NCI-H2227 (cell line): ENCODE results near the gene CCNQ.

Experiments
- DNase-seq: peaks from one replicate; lab custom pipeline; 2025; ENCODE audit not compliant: unreplicated experiment; lab: John Stamatoyannopoulos, UW

CCNQ gene

DNA sequence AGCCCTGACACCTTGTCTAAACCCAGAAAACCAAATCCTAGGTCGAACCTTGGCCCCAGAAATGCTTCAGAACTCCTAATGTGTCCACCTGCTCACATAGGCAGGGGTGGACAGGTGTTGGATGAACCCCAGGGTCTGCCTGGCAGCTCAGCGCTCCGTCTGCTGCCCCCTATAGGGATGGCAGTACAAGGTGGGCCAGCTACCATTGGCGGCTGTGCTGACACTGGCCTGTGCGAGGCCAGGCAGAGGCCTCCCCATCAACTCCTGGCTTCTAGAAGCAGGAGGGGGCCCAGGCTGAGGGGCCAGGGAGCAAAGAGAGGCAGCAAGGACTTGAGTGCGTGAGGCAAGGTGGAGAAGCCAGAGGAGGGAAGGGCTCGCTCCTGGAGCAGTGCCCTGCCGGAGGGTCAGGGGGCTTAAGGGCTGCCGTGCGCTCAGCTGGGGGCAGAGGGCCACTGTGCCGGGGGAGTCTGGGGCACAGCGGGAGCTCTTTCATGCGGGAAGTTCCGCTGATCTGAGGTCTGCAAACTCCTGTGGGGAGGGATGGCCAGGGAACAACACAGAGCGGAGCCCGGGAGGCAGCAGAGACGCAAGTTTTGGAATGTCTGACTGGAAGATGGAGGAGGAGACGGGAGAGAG lies 20.6 kb downstream of the CCNQ start:
- DNase-seq: no peak

DNA sequence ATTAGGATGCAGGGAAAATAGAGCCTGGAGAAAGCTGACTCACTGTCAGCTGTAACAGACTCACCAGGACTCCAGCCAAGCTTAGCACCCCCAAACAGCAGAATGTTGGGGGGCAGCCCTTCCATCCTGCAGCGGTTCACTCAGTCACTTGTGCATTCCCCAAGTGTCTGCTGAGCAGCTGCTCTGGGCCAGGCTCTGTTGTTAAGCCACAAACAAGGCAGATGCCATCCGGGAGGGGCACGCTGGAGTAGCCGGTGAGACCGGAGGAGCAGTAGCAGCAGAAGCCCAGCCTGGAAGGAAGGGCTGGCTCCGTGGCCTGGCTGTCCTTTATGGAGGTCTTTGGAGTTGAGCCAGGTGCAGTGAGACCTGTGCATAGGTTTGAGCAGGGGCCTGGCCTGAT lies 22.0 kb downstream of the CCNQ start:
- no peak for DNase-seq

DNA sequence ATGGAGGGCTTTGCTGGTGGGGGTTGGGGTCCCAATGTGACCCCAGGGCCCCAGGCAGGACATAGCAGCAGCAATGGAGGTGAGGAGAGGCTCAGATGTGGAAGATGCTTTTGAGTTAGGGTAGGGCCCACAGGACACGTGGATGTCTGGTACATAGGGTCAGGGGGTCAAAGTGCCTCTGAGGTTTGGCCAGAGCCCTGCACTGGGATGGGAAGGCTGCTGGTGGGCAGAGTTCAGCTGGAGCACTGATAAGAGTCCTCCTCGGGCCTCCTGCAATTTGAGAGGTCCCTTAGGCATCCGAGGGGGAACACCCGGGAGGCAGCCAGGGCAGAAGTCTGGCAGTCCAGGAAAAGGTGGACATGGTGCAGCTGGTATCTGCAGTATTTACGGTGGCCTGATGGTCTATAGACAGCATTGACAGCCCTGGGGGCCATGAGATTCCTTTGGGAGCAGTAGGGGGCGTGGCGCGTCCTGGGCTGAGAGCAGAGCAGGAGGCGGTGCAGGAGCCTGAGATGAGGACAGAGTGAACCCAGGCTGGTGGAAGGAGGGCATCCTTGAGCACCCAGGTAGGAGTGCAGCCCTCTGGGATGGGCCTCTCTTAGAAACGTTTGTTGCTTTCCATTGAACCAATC lies 22.6 kb downstream of the CCNQ start:
- DNase-seq: no peak

DNA sequence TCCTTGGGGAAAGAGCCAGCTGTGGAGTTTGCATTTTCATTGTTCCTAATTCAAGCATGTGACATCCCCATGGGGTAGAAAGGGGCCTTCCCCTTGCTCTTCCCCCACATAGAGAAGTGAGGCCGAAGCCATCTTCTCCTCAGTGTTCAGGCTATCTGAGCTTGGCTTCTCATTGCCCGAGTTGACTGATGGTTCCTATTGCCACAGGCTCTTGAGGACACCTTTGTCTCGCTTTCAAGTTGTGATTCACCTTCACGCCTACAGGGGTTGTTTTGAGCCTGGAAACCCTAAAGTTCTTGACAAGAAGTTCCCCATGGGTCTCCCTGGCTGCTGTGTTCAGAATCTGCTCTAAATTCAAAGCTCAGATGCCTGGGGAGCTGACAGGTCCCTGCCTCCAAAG lies 25.0 kb downstream of the CCNQ start:
- no peak for DNase-seq

DNA sequence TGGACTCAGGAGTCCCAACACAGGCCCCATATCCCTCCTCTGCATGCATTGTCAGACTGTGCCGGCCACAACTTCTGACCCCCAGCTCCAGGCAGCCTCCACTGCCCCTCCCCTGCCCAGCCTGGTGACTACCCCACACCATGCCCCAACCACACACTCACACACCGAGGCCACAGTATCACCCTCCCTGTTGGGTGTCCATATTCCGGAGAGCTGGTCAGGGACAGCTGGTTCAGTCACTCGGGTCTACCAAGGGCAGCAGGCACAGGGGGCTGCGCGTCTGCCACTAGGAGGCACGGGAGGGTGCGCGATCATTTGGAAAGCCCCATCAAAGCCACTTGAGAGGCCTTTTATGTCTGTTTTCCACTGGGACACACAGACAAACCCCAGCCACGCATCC lies 26.3 kb downstream of the CCNQ start:
- no peak for DNase-seq

DNA sequence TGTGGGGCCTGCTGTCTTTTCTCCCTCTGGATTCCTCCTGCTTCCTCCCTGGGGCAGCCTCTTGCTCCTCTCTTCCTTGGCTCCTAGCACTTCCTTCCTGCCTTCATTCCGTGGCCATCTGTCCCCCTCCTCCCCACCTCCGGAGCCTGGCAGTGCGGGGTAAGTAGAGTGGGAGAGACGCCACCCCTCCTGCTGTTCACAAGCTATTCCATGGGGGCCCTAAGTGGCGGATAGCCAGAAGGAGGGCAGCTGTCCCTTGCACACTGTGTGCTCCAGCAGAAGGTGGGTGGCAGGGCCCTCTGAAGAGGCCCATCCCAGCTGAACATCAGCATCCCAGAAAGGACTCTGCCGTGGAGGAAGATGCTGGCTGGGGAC lies 27.4 kb downstream of the CCNQ start:
- DNase-seq: no peak

DNA sequence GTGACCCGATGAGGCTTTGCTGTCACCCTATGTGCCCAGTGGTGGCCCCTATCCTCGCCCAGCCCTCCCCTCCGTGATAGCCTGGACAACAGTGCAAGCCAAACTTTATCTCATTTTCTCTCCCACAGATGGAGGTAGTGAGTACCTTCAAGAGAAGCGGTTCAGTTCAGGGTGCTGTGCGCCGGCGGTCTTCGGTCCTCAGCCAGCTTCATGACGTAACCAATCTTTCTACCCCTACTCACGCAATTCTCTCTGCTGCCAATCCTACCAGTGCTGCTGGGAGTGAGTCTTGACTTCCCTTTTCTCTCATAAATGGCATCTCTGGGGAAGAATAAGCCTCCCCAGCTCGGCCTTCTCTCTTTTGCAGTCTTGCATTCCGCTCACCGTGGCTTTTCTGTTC lies 29.5 kb downstream of the CCNQ start:
- DNase-seq: no peak

DNA sequence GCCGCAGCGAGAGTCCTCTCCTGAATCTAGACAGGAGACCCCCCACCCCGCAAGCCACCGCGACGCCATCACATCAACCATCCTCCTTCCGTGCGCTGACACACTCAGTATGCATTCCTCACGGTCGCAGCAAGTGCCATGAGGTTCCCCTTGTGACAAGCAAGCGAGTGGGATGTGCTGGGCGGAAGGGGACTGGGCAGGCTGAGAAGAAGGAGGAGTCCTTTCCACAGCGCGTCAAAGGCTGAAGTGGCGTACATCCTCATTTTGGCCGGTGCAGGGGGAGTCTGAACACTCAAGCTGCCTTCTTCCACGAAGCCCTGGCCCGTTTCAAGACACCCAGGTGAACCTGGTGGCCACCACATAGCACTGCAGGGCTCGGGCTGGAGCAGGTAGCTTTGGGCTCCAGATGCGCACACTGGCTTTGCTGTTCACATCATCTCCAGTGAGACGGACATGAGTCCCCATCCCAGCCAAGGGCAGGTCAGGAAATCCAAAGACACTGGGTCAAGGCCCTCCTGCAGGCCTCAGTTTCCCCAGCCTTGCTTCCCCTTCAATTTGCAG lies 30.4 kb downstream of the CCNQ start:
- DNase-seq: no peak

DNA sequence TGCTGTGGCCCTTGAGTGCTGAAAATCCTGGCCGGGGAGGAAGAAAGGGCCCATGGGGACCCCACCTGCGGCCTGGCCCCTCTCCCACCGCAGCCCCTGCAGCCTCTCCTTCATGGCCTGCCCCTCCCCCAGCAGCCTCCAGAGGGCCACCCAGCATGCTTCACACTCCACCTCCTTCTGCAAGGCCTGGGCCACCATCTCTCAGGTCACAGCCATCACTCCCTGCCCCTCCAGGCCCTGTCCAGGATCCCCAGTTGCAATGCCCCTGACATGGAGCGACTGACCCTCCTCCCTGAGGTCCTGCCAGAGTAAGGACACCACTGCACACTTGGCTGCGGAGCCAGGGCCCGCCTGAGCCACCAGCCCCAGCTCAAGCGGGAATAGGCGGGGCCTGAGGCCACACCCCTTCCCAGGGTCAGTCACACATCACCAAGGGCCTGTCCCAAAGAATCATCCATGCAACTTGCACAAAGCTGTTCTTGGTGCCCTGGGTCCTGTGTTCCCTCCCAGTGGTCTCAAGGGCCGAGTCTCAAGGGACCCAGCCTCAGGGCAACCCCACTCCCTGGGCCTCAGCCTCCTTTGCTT lies 32.9 kb downstream of the CCNQ start:
- no peak for DNase-seq

DNA sequence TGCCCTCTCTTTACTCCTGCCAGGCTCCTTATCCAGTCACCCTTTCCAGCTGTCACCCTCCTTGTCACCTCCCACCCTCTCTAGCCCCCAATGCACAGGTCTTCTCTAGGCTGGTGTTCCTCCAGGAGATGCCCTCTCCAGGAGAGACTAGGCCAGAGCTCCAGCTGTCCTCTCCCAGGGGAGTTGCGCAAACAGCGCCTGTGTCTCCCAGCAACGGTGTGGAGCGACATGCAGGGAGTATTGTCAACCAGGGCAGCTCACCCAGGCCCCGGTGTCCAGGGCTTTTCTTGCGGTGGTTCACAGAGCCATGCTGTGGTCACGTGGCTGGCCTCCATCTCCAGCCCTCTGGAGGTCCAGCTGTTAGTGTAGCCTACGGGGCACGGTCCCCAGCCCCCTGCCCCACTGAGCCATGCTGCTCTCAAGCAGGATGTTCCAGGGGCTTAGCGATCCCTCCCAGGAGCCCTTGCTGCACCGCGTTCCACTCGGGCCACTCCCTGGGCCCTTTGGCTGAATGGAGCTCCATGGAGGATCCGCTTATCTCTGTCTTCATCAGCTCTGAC lies 34.8 kb downstream of the CCNQ start:
- DNase-seq: no peak

DNA sequence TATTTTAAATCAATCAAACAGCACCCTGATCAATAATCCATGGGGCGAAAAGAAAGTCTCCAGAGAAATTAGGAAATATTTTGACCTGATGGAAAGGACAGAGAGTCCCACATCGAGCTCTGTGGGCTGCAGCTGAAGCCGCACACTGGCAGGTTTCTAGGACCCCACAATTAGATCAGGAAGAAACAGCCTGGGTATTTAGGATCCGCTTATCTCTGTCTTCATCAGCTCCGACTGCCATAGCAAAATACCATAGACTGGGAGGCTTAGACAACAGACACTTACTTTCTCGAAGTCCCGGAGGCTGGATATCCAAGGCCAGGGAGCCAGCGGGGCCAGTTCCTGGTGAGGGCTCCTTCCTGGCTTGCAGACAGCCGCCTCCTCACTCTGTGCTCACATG lies 36.4 kb downstream of the CCNQ start:
- no peak for DNase-seq

DNA sequence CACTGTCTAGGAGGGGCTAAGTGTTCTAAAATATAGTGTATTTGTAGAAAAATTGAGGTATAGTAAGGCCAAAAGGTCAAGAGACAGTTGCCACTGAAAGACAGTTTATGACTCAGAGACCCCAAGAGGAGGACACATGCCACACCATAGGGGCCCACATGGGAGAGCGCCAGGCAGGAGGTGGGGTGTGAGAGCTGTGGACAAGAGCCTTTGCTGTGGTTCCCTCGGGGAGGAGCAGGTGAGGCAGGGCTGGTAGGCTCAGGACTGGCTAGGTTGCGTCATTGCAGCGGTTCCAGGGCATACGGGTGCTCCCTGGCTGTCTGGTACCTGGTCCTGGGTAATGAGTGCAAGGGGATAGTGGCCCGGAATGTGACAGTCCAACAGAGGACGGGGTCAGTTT lies 37.6 kb downstream of the CCNQ start:
- no peak for DNase-seq

DNA sequence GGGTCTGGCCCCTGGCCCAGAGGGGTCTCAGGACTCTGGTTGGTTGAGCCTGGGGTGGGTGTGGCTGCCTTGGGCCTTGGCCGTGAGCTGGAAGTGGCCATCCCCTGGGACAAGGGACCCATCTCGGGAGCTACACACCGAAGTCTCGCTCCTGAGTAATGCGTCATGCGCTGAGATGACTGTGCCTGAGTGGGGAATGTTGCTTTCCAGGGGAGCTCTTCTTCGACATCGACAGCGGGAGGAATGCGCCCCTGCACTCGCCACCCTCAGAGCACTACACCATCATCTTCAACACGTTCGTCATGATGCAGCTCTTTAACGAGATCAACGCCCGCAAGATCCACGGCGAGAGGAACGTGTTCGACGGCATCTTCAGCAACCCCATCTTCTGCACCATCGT lies 38.5 kb downstream of the CCNQ start:
- no peak for DNase-seq

DNA sequence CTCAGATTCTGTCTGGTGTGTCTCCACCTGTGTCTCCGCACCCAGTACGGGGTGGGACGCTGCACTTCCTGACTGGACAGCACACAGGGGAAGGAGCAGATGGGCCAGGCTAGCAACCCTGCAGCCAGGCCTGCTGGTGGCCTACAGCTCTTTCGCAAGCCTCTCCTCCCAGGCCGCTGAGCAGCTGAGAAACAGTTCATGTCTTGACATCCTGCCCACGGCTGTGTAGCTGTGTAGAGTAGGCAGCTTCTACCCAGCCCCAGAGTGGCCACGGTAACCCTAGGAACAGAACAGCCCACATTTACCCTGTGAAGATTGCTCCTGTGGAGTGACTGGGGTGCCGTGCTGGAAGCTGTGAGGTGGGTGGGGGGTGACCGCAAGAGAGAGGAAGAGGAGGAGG lies 38.9 kb downstream of the CCNQ start:
- no peak for DNase-seq

DNA sequence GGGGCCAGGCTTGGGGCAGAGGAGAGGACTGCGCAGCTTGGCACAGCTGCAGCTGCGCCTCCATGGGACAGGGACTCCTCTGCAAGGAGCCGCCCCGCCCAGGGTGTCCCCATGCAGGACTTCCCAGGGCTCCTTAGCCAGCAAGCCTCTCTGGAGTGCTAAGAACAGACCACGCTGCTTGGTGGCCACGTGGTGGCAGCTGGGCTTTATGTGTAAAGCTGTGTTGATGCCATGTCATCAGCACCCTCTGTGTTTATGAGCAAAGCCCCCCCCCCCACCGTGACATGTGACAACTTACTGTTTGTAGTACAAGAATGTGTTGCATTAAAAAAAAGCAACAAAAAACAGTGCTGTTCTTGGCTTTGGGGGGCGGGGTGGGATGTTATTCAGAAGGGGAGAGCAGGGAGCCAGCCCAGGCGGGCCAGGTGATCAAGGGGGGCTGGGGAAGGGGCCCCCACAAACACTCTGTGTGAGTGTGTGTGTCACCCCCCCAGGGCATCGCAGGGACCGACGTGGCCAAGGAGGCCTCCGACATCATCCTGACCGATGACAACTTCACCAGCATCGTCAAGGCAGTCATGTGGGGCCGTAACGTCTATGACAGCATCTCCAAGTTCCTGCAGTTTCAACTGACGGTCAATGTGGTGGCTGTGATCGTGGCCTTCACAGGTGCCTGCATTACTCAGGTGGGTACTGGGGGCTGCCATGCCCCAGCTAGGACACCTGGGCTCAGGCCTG lies 41.2 kb downstream of the CCNQ start:
- DNase-seq: no peak

DNA sequence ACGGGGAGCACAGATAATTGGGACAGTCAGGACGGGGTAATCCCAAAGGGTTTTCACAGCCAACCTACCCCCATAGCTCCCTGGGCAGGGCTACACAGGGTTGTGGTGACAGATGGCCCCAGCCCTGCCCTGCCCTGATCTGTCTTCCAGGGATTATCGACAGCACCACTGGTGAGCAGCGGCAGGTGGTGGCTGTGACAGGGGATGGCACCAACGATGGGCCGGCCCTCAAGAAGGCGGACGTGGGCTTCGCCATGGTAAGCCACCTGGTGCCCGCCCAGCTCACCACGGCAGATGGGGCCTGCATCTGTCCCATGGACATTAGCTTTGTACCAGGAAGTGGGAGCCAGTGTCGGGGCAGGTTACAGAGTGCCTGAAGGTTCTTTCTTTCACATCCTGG lies 42.2 kb downstream of the CCNQ start:
- DNase-seq: no peak

DNA sequence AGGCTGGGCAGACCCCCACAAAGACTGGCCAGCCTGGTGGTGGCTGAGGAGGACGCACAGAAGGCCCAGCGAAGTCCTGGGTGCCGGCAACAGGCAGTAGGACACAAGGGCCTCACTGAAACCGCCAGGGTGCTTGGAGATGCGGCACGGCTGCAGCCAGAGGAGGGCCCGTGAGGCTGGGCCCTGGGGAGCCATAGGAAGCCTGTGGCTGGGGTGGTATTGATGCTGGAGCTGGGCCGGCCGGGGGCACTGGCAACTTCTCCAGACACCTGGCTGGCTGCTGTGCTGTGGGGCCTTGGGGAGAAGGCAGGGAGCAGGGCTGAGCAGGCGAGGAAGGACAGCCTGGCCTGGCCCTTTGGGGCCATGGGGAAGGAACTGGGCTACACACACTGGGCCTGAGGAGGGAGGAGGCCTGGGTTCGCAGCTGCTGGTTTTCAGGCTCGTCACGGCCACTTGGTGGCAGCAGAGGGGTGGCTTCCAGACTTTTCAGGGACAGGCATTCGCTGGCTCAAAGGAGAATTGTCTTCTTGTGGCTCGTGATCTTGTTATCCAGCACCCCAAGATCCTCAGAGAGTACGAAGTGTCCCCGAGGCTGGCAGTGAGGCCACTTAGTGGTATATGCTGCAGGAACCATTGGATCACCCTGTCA lies 44.3 kb downstream of the CCNQ start:
- peak; percentile 60 for DNase-seq

DNA sequence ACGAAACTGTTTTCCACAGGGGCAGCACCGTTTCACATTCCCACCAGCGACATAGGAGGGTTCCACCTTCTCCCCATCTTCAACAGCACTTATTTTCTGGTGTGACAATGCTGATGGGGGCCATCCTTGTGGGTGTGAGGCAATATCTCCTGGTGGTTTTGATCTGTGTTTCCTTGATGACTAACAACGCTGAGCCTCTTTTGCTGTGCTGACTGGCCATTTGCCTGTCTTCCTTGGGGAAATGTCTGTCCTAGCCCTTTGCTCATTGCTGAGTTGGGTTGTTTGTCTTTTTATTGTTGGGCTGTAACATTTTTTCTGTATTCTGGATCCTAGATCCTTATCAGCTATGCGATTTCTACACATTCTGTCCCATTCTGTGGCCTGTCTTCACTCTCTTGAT lies 47.8 kb downstream of the CCNQ start:
- no peak for DNase-seq

DNA sequence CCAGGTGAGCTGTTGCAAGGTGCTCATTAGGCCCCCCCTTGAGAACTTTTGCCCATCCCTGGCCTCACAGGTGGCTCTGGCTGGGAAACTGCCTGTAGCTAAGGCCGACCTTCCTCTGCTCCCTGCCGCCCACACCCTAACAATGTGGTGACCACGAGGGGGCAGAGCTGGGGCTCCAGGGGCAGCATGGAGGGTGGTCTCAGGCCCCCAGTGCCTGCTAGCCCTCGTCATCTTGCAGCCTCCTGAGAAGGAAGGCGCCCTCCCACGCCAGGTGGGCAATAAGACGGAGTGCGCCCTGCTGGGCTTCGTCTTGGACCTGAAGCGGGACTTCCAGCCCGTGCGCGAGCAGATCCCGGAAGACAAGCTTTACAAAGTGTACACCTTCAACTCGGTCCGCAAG lies 49.1 kb downstream of the CCNQ start:
- no peak for DNase-seq

DNA sequence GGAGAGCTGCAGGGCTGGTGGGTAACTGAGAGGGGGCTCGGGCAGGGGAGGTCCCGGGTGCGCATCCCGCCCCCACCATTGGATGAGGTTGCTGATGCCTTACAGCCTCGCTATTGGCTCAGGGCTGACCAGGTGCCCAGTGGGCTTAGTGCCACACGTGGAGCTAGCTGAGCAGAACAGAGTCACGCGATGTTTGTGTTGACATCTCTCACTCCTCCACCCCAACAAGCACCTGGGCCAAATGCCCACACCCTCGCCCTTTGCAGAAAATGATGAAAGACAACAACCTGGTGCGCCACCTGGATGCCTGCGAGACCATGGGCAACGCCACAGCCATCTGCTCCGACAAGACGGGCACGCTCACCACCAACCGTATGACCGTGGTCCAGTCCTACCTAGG lies 49.7 kb downstream of the CCNQ start:
- no peak for DNase-seq

DNA sequence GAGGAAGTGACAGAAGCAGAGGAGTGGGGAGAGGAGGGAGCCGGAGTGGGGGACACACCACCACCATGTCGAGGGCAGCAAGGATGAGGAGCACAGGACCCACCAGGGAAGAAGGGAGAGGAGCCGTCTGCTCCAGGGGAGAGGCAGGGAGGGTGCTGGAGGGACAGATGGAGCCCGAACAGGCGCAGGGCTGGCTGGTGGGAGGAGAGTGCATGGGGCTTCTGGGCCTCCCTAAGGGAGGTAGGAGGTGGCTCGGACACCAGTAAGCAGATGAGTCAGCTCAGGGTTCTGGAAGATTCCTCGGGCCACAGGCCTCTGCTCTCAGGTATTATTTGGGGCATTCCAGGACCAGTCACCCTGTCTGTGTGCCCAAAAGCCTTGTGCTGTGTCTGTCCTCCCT lies 51.7 kb downstream of the CCNQ start:
- DNase-seq: no peak
